Subcutaneous adipose tissue (tissue), 4 donors: ENCODE data around the gene DGKG. TPM values are rescaled to one million over a fixed set of nuclear protein-coding genes. Genes with fewer than 3 reads are reported as not detected.

ENCODE experiments used
- CTCF ChIP-seq: fragments of 450-650 bp; IDR thresholded peaks from one replicate; pipeline ENCODE4 v1.5.1; 2016; ENCODE audit warnings: low read depth, mild to moderate bottlenecking, control low read depth, antibody characterized with exemption, moderate library complexity
- total RNA-seq, 4 donors: library from RNA; depleted of rRNA; stranded (reverse); fragments of >200 nt; gene quantifications; one replicate each; pipeline ENCODE4 v1.1.0, GENCODE V29; 2016

Gene DGKG
- total RNA-seq, 4 donors from 2014 or later = 0.49 to 3.1 (median 1.8) TPM

GRCh38 chr3:186180151-186180550, 181.9 kb downstream of the DGKG start:
- no peak for TF ChIP-seq CTCF

DNA sequence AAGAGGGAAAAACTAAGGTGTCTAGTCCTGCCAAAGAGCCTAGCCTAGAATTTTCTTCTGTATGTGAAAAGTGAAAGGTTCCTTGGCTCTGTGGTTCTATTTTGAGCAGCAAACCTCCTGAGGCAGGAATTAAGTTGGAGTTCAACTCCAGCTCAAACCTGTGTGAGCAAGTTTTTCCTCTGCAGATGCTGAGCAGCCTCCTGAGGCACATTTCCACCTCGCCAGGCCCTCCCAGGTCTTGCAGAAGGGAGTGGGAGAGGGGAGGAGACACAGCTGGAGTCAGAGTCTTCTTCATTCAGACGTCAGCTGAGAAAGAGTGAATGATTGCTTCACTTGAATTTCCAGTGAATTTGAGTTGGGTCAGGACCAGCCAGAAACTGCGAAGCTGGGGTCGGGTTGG, 183.6 kb downstream of the DGKG start:
- no peak for TF ChIP-seq CTCF

- TF ChIP-seq CTCF = no peak
Measured at GRCh38 chr3:186176373-186176990, 185.6 kb downstream of the DGKG start.

- TF ChIP-seq CTCF = no peak
Measured at GRCh38 chr3:186173224-186173815, 188.7 kb downstream of the DGKG start.

DNA sequence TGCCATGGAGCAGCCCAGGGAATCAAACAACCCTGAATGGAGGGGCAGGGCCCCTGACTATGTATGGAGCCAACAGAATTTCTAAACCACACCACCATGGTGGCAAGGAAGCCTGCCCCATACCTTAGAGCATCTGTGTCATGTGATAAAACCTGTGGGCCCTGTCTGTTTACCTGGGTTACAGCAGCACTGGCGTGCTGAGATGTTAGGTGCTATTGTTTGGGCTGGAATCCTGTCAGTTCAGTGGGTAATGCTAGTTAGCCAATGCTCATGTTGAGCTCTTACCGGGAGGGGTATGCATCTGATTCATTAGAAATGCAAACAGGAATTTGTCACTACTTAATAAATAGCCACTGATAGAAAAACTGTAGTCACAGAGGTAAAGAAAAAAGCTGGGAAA, 189.7 kb downstream of the DGKG start:
- TF ChIP-seq CTCF = no peak

DNA sequence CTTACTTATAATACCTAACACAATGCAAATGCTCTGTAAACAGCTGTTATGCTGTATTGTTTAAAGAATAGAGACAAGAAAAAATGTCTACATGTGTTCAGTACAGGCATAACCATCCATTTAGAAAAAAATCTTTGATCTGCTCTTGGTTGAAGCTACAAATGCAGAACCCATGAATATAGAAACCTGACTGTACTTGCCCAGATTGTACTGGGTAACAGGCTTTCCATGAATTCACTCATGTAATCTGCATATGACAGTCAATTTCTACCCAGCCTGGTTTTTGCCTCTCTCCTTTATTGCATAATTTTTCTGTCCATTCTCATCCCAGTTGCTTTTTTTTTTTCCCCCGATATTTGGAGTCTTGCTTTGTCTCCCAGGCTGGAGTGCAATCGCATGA, 190.5 kb downstream of the DGKG start:
- no peak for TF ChIP-seq CTCF

DNA sequence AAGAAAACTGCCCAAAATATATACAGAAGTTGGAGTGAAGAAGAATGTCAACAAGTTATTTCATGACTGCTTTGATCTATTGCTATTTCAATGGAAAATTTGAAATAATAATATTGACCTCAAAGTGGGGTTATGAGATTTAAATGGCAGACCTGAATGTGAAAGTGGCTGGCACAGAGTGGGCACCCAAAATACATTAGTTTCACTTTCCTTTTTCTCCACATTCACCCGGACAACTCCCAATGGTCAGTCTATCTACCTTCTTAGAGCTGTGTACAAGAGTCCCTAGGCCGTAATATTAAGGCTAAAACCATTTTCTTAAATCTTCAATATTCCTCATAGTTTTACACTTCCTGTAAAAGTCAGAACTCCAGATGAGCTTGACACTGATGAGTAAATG, 191.5 kb downstream of the DGKG start:
- TF ChIP-seq CTCF = no peak
